HCT116 (cell line): ENCODE data around the gene FAM20C. TPM values are rescaled to one million over a fixed set of nuclear protein-coding genes. Genes with fewer than 3 reads are reported as not detected.

Experiments used
- total RNA-seq: library from RNA; stranded (reverse); gene quantifications from one replicate; pipeline ENCODE4 v1.2.1, GENCODE V29; 2021; ENCODE audit not compliant: unreplicated experiment

FAM20C gene
- total RNA-seq, 1 experiment from 2014 or later, result 27.1 TPM

Other genes starting within 250 kb of the FAM20C start
- not detected for gene FOXL3, start 97.6 kb downstream of the FAM20C start, total RNA-seq